Neural cell (in vitro differentiated cells): ENCODE results near the gene ADCY6. TPM values are rescaled to one million over a fixed set of nuclear protein-coding genes. Genes with fewer than 3 reads are reported as not detected.

Experiments used
- H2AFZ ChIP-seq: fragments of 200-600, 300-800 bp; sonication (generic), shearing (Covaris generic); 2 replicates; pipeline ENCODE4 v1.6.0; 2014; ENCODE audit warnings: low read depth, mild to moderate bottlenecking, antibody characterized with exemption, low read length, moderate library complexity
- H3F3A ChIP-seq: fragments of 200-600 bp; shearing (Covaris generic); 2 replicates; pipeline ENCODE4 v1.6.1; 2016; ENCODE audit warnings: mild to moderate bottlenecking, moderate library complexity, mixed read lengths, antibody characterized with exemption, low read length; ENCODE audit not compliant: insufficient read depth, poor library complexity, severe bottlenecking
- H3K27ac ChIP-seq: fragments of 200-600, 300-800 bp; sonication (generic), shearing (Covaris generic); 2 replicates; pipeline ENCODE4 v1.5.1; 2014; ENCODE audit warnings: mild to moderate bottlenecking, low read length, moderate library complexity
- H3K27me3 ChIP-seq: fragments of 300-800, 200-600 bp; sonication (generic), shearing (Covaris generic); 2 replicates; pipeline ENCODE4 v1.6.0; 2014; ENCODE audit warnings: mild to moderate bottlenecking, low read depth, low read length, moderate library complexity; ENCODE audit not compliant: insufficient read depth
- H3K36me3 ChIP-seq: fragments of 300-800, 200-600 bp; sonication (generic), shearing (Covaris generic); 2 replicates; pipeline ENCODE4 v1.5.1; 2014; ENCODE audit warnings: mild to moderate bottlenecking, antibody characterized with exemption, low read length, moderate library complexity; ENCODE audit not compliant: insufficient read depth
- H3K4me2 ChIP-seq: fragments of 300-800, 200-600 bp; sonication (generic), shearing (Covaris generic); 2 replicates; pipeline ENCODE4 v1.6.0; 2014; ENCODE audit warnings: mild to moderate bottlenecking, low read length
- H3K4me3 ChIP-seq: fragments of 300-800, 200-600 bp; sonication (generic), shearing (Covaris generic); 2 replicates; pipeline ENCODE4 v1.5.1; 2014; ENCODE audit warnings: mild to moderate bottlenecking, low read length, moderate library complexity
- H3K79me2 ChIP-seq: fragments of 200-600 bp; shearing (Covaris generic); replicated peaks from 2 replicates; pipeline ENCODE4 v1.6.0; 2014; ENCODE audit warnings: mild to moderate bottlenecking, low read length, moderate library complexity; ENCODE audit not compliant: insufficient read depth
- H3K9ac ChIP-seq: fragments of 300-800, 200-600 bp; sonication (generic), shearing (Covaris generic); 2 replicates; pipeline ENCODE4 v1.6.1; 2016; ENCODE audit warnings: mild to moderate bottlenecking, low read length, mixed read lengths
- H3K9me2 ChIP-seq: fragments of 200-600 bp; shearing (Covaris generic); 2 replicates; pipeline ENCODE4 v1.6.1; 2016; ENCODE audit warnings: mild to moderate bottlenecking, low read length, mixed read lengths; ENCODE audit not compliant: insufficient read depth
- H3K9me3 ChIP-seq: fragments of 200-600, 300-800 bp; sonication (generic), shearing (Covaris generic); 2 replicates; pipeline ENCODE4 v1.6.1; 2016; ENCODE audit warnings: mild to moderate bottlenecking, mixed run types, low read length, moderate library complexity, mixed read lengths
- H4K20me1 ChIP-seq: fragments of 200-600 bp; shearing (Covaris generic); 2 replicates; pipeline ENCODE4 v1.6.1; 2016; ENCODE audit warnings: mild to moderate bottlenecking, mixed run types; ENCODE audit not compliant: insufficient read depth
- CTCF ChIP-seq: fragments of 450-650 bp; IDR thresholded peaks from 2 replicates; pipeline ENCODE4 v1.5.1; 2014; ENCODE audit warnings: antibody characterized with exemption, mild to moderate bottlenecking, moderate library complexity; ENCODE audit not compliant: poor library complexity, severe bottlenecking
- EP300 ChIP-seq: fragments of 450-650 bp; conservative IDR thresholded peaks from 2 replicates; pipeline ENCODE4 v1.6.1; 2014; ENCODE audit warnings: antibody characterized with exemption, mild to moderate bottlenecking, moderate library complexity; ENCODE audit not compliant: poor library complexity, severe bottlenecking
- EZH2 ChIP-seq: fragments of 200-600, 300-800 bp; shearing (Covaris generic), sonication (generic); IDR thresholded peaks from 2 replicates; pipeline ENCODE4 v1.6.1; 2014; ENCODE audit warnings: antibody characterized with exemption, low read length, borderline replicate concordance, mild to moderate bottlenecking; ENCODE audit not compliant: insufficient read depth, poor library complexity, severe bottlenecking
- MXI1 ChIP-seq: fragments of 450-650 bp; conservative IDR thresholded peaks from 2 replicates; pipeline ENCODE4 v1.6.1; 2014; ENCODE audit warnings: antibody characterized with exemption, mild to moderate bottlenecking; ENCODE audit not compliant: poor library complexity, severe bottlenecking
- POLR2AphosphoS5 ChIP-seq: IDR thresholded peaks from 2 replicates; pipeline ENCODE4 v1.6.1; 2012
- RAD21 ChIP-seq: fragments of 450-650 bp; conservative IDR thresholded peaks from 2 replicates; pipeline ENCODE4 v1.6.1; 2014; ENCODE audit warnings: antibody characterized with exemption, mild to moderate bottlenecking, moderate library complexity
- REST ChIP-seq: IDR thresholded peaks from 2 replicates; pipeline ENCODE4 v1.6.1; 2012; ENCODE audit warnings: borderline replicate concordance
- SMC3 ChIP-seq: fragments of 450-650 bp; conservative IDR thresholded peaks from 2 replicates; pipeline ENCODE4 v1.6.1; 2014; ENCODE audit warnings: antibody characterized with exemption, mild to moderate bottlenecking, moderate library complexity; ENCODE audit not compliant: poor library complexity
- TAF1 ChIP-seq: IDR thresholded peaks from 2 replicates; pipeline ENCODE4 v1.6.1; 2012; ENCODE audit warnings: low read depth
- polyA minus RNA-seq: library from RNA; depleted of rRNA, polyadenylated mRNA; stranded (reverse); fragments of >200 nt; gene quantifications from 2 replicates; pipeline ENCODE4 v1.2.3, GENCODE V29; 2014
- polyA plus RNA-seq: library from polyadenylated mRNA; depleted of rRNA; stranded (reverse); fragments of >200 nt; gene quantifications from 2 replicates; pipeline ENCODE4 v1.2.3, GENCODE V29; 2014

Gene ADCY6
- polyA plus RNA-seq (43.1 and 48.2 TPM in 2 replicates), polyA minus RNA-seq (33.9 and 36.3 TPM in 2 replicates)

GRCh38 chr12:48788854-48789775 is at the start of gene ADCY6:
Gene ADCY6 (minus strand): TSS chr12:48789089. CDS start chr12:48783434, 5,655 bp downstream.
- peak within 1 kb of the TSS; percentile 82 for H3K9ac ChIP-seq

More at GRCh38 chr12:48788854-48789775, at the start of gene ADCY6:
- Histone ChIP-seq H4K20me1 (no peaks in the 10 kb centered on the region), H3K27me3 (no peaks in the 10 kb centered on the region), H3K79me2 (peaks cover 31% of the 10 kb centered on the region), H3F3A (no peaks in the 10 kb centered on the region), H3K9me2 (no peaks in the 10 kb centered on the region), H3K27ac (peak within 1 kb of the TSS; percentile 45), H2AFZ (peak within 1 kb of the TSS; percentile 60), H3K36me3 (no peaks in the 10 kb centered on the region), H3K9me3 (no peaks in the 10 kb centered on the region), H3K4me2 (peak within 1 kb of the TSS; percentile 91), H3K4me3 (peak within 1 kb of the TSS; percentile 92)
- TF ChIP-seq POLR2AphosphoS5 (no peak), CTCF (no peak), SMC3 (no peak), TAF1 (no peak), EP300 (no peak), RAD21 (no peak), REST (no peak), MXI1 (no peak), EZH2 (no peak)
